Loucy (cell line): ENCODE results near the gene PAK3.

Source experiments
- H2AFZ ChIP-seq: fragments of 200-600 bp; sonication (generic); 2 replicates; pipeline ENCODE4 v1.6.0; 2016; ENCODE audit warnings: antibody characterized with exemption, mild to moderate bottlenecking, low read length, moderate library complexity
- H3F3A ChIP-seq: fragments of 200-600 bp; 2 replicates; pipeline ENCODE4 v1.6.0; 2016; ENCODE audit warnings: antibody characterized with exemption, low read depth, mild to moderate bottlenecking
- H3K27me3 ChIP-seq: fragments of 200-600 bp; sonication (generic); 2 replicates; pipeline ENCODE4 v1.6.1; 2014; ENCODE audit warnings: low read length, mild to moderate bottlenecking; ENCODE audit not compliant: insufficient read depth, poor library complexity, severe bottlenecking
- H3K36me3 ChIP-seq: fragments of 200-600 bp; sonication (generic); 2 replicates; pipeline ENCODE4 v1.6.1; 2016; ENCODE audit warnings: low read length; ENCODE audit not compliant: insufficient read depth
- H3K4me1 ChIP-seq: fragments of 200-600 bp; sonication (generic); 2 replicates; pipeline ENCODE4 v1.5.1; 2014; ENCODE audit warnings: low read length, mild to moderate bottlenecking; ENCODE audit not compliant: insufficient read depth, poor library complexity, severe bottlenecking
- H3K4me2 ChIP-seq: fragments of 200-600 bp; sonication (generic); 2 replicates; pipeline ENCODE4 v1.6.0; 2014; ENCODE audit warnings: antibody characterized with exemption, low read length, low read depth, mild to moderate bottlenecking; ENCODE audit not compliant: poor library complexity, severe bottlenecking
- H3K4me3 ChIP-seq: fragments of 200-600 bp; sonication (generic); 2 replicates; pipeline ENCODE4 v1.5.1; 2014; ENCODE audit warnings: low read length, mild to moderate bottlenecking, mixed read lengths; ENCODE audit not compliant: poor library complexity, severe bottlenecking
- H3K79me2 ChIP-seq: fragments of 200-600 bp; sonication (generic); 2 replicates; pipeline ENCODE4 v1.6.1; 2014; ENCODE audit warnings: low read length; ENCODE audit not compliant: insufficient read depth
- H3K9ac ChIP-seq: fragments of 200-600 bp; sonication (generic); 2 replicates; pipeline ENCODE4 v1.6.0; 2014; ENCODE audit warnings: mild to moderate bottlenecking, low read depth, low read length, moderate library complexity; ENCODE audit not compliant: poor library complexity, severe bottlenecking
- H3K9me2 ChIP-seq: fragments of 200-600 bp; sonication (generic); replicated peaks from 2 replicates; pipeline ENCODE4 v1.6.1; 2016; ENCODE audit warnings: low read depth, low read length, mixed read lengths
- H3K9me3 ChIP-seq: fragments of 200-600 bp; sonication (generic); 2 replicates; pipeline ENCODE4 v1.6.1; 2014; ENCODE audit warnings: mild to moderate bottlenecking, antibody characterized with exemption, low read length, low read depth; ENCODE audit not compliant: insufficient read depth
- H4K20me1 ChIP-seq: fragments of 200-600 bp; sonication (generic); 2 replicates; pipeline ENCODE4 v1.6.0; 2014; ENCODE audit warnings: antibody characterized with exemption, low read length, mild to moderate bottlenecking; ENCODE audit not compliant: insufficient read depth, poor library complexity, severe bottlenecking
- EZH2phosphoT487 ChIP-seq: fragments of 200-600 bp; IDR thresholded peaks from 2 replicates; pipeline ENCODE4 v1.6.1; 2018; ENCODE audit warnings: antibody characterized with exemption, mild to moderate bottlenecking, moderate library complexity, borderline replicate concordance
- TF ChIP-seq, protein P1 (sequence below): fragments of 200-600 bp; sonication (generic); conservative IDR thresholded peaks from 2 replicates; pipeline ENCODE4 v1.5.1; 2014; ENCODE audit warnings: mild to moderate bottlenecking, antibody characterized with exemption, low read length

The PAK3 gene

DNA sequence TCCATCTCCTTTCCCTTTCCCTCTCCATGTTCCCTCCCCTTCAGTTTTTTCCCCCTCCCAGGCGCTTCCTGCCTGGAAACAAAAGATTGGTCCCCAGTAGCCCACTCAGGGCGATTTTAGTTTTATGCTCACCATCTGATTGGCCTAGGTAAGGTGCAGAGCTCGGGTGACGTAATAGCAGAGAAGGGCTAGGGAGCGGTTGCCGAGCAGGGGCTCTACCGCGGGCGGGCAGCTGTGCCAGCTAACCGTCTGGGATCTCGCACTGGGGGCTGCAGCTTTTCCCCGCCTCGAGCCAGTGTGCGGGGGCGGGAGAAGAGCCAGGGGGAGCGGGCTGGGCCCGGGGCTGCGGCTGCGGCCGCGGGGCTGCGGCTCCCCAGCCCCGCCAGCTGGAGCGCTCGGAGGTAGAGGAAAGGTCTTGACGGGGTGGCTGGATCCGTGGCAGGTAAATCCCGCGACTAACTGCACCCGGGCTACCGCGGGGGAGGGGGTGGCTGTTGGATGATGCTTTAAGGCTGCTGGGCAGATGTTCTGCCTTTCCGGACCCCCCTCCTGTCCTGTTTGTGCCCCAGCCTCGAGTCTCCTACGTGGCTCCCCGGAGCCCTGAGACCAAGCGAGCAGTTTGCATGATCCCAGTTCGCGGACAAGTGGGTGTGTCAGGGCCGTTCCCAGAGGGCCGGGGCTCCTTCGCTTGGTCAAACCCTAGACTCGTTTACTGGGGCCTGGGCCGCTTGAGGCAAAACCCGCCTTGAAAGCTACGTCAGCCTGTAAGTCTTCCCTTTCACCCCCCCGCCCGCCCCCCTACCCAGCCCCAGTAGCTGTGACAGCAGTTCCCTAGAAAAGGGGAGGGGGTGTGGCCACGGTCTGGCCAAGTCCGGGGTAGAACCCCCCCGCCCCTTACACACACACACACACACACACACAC lies at the start of gene PAK3:
Gene PAK3, plus strand, starts transcription at position 218 of the 922 bp plus-strand sequence. CDS start 26,913 bp downstream, outside the sequence.
- H2AFZ ChIP-seq, result no peak within 1 kb of the TSS
- no peak within 1 kb of the TSS for H3K4me2 ChIP-seq

DNA sequence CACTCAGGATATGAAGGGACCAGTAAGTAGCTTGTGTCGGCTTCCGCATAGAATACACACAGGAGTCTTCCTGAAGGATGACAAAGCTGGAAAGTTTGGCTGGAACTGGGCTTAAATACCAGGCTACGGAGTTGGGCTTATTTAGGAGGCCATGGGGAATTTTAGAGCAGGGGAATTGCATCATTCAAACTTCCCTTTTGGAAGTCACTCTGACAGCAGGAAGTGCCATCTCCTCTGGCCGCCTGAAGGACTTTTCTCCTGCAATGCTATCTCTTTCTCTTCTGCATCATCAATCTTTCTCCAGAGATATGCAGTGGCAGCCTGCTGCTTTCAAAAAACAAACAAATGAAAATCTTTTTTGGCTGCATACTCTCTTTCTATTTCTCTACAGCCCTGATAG lies 48.4 kb upstream of the PAK3 start:
- no peaks in the 10 kb centered on the region for H4K20me1 ChIP-seq
- no peak overlapping the region for H3K9ac ChIP-seq
- no peak overlapping the region for H2AFZ ChIP-seq
- H3K9me3 ChIP-seq, result no peaks in the 10 kb centered on the region
- no peaks in the 10 kb centered on the region for H3K9me2 ChIP-seq
- H3K4me2 ChIP-seq, result no peak overlapping the region
- H3K79me2 ChIP-seq, result no peaks in the 10 kb centered on the region
- H3F3A ChIP-seq, result no peaks in the 10 kb centered on the region
- H3K4me1 ChIP-seq, result no peaks in the 10 kb centered on the region
- TF ChIP-seq, protein P1, sequence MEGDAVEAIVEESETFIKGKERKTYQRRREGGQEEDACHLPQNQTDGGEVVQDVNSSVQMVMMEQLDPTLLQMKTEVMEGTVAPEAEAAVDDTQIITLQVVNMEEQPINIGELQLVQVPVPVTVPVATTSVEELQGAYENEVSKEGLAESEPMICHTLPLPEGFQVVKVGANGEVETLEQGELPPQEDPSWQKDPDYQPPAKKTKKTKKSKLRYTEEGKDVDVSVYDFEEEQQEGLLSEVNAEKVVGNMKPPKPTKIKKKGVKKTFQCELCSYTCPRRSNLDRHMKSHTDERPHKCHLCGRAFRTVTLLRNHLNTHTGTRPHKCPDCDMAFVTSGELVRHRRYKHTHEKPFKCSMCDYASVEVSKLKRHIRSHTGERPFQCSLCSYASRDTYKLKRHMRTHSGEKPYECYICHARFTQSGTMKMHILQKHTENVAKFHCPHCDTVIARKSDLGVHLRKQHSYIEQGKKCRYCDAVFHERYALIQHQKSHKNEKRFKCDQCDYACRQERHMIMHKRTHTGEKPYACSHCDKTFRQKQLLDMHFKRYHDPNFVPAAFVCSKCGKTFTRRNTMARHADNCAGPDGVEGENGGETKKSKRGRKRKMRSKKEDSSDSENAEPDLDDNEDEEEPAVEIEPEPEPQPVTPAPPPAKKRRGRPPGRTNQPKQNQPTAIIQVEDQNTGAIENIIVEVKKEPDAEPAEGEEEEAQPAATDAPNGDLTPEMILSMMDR, result no peak
- TF ChIP-seq EZH2phosphoT487, result no peak
- no peaks in the 10 kb centered on the region for H3K36me3 ChIP-seq
- H3K4me3 ChIP-seq, result no peak overlapping the region
- no peaks in the 10 kb centered on the region for H3K27me3 ChIP-seq

More for the DNA sequence above, at the start of gene PAK3:
- H3K36me3 ChIP-seq, result no peaks in the 10 kb centered on the region
- H3K27me3 ChIP-seq, result no peaks in the 10 kb centered on the region
- H3K9me2 ChIP-seq, result no peaks in the 10 kb centered on the region
- no peaks in the 10 kb centered on the region for H3K79me2 ChIP-seq
- no peaks in the 10 kb centered on the region for H3K9me3 ChIP-seq
- H3K9ac ChIP-seq, result no peak within 1 kb of the TSS
- no peaks in the 10 kb centered on the region for H3K4me1 ChIP-seq
- H4K20me1 ChIP-seq, result no peaks in the 10 kb centered on the region
- TF ChIP-seq EZH2phosphoT487, result no peak
- TF ChIP-seq, protein P1, result no peak
- H3K4me3 ChIP-seq, result no peak within 1 kb of the TSS
- no peaks in the 10 kb centered on the region for H3F3A ChIP-seq

DNA sequence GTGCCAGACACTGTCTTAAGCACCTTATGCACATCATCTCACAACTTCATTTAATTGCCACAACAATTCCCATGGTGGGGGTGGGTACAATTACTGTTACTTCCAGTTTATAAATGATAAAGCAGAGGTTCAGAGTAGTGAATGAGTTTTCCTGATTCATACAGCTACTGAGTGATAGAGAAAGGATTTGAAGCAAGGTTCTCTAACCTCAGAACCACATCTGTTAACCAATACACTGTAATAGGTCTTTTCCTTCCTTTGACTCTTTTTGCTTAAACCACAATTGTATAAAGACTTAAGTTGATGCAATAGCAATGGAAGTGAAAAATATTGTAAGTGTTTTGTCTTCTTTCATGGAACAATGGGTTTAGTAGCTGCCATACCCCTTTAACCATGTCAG lies 43.5 kb upstream of the PAK3 start:
- no peak overlapping the region for H2AFZ ChIP-seq
- no peak for TF ChIP-seq EZH2phosphoT487
- TF ChIP-seq, protein P1, result no peak
- no peaks in the 10 kb centered on the region for H3K9me3 ChIP-seq
- no peaks in the 10 kb centered on the region for H3K36me3 ChIP-seq
- H3F3A ChIP-seq, result no peaks in the 10 kb centered on the region
- no peaks in the 10 kb centered on the region for H4K20me1 ChIP-seq
- H3K9ac ChIP-seq, result no peak overlapping the region
- H3K27me3 ChIP-seq, result no peaks in the 10 kb centered on the region
- no peaks in the 10 kb centered on the region for H3K9me2 ChIP-seq
- no peak overlapping the region for H3K4me3 ChIP-seq
- no peak overlapping the region for H3K4me2 ChIP-seq
- no peaks in the 10 kb centered on the region for H3K4me1 ChIP-seq
- no peaks in the 10 kb centered on the region for H3K79me2 ChIP-seq
